Measurements from ENCODE around the gene MICALL2.

GRCh38 chr7:1445341-1445740 is 13.9 kb downstream of the MICALL2 start:
- no peak for TF ChIP-seq ZNF776 (tag by site-specific recombination; IDR thresholded peaks at IDR 0.05; ENCODE audit: borderline replicate concordance)
- no peak for TF ChIP-seq CTCF (tag by site-specific recombination; IDR thresholded peaks at IDR 0.05)
- no peak for TF ChIP-seq ZSCAN5A (tag by site-specific recombination; IDR thresholded peaks at IDR 0.05)
- TF ChIP-seq ZNF239 (tag by site-specific recombination; IDR thresholded peaks at IDR 0.05), result no peak
- no peak for TF ChIP-seq RBAK (tag by site-specific recombination; IDR thresholded peaks at IDR 0.05)
- no peak for TF ChIP-seq KLF1 (tag by site-specific recombination; IDR thresholded peaks at IDR 0.05)
- TF ChIP-seq ZBTB11 (tag by site-specific recombination; conservative IDR thresholded peaks at IDR 0.05; ENCODE audit: low read depth), result no peak
- TF ChIP-seq ZNF292 (tag by site-specific recombination; IDR thresholded peaks at IDR 0.05; ENCODE audit: borderline replicate concordance, low read depth), result no peak
- TF ChIP-seq ZNF600 (tag by site-specific recombination; IDR thresholded peaks at IDR 0.05), result no peak
- no peak for TF ChIP-seq ZNF24 (tag by site-specific recombination; IDR thresholded peaks at IDR 0.05)
- no peak for TF ChIP-seq ZNF704 (tag by site-specific recombination; IDR thresholded peaks at IDR 0.05)
- no peak for TF ChIP-seq MEIS1 (CRISPR knock-in tag; IDR thresholded peaks at IDR 0.05; ENCODE audit: borderline replicate concordance)

Data from HEK293 (cell line).